K562 (cell line): ENCODE results near the gene SDCCAG8. TPM values are rescaled to one million over a fixed set of nuclear protein-coding genes. Genes with fewer than 3 reads are reported as not detected.

Source experiments
- ATAC-seq: fragments of 200-7000 bp; cut with Tn5 transposase; 3 replicates; pipeline ENCODE4 v1.9.1; 2020; ENCODE audit warnings: moderate library complexity
- BruUV-seq: library from RNA; stranded (reverse); fragments of 400-500 nt; replicated peaks from 2 replicates; lab custom pipeline; 2021; lab: Mats Ljungman, UMichigan
- CTCF ChIA-PET: fragments of 300-600 bp; formaldehyde crosslinking; extraction: SDS; loops from one replicate; lab custom pipeline; 2021; ENCODE audit warnings: low intra/inter-chr PET ratio; lab: Yijun Ruan, JAX
- POLR2A ChIA-PET: fragments of 300-600, 350-650 bp; sonication (Branson Sonifier 250); formaldehyde crosslinking; extraction: SDS; loops from one replicate; lab custom pipeline; 2021; ENCODE audit warnings: antibody characterized with exemption, inconsistent platforms; lab: Yijun Ruan, JAX
- DNase-seq, 4 experiments: peaks; one replicate each; pipeline versions ENCODE4 v3.0.0 to v3.0.0-alpha.2; 2011 to 2018; ENCODE audit warnings: low spot score in 3 of 4, mixed read lengths in 3 of 4; ENCODE audit errors: extremely low read depth in 1 of 4
- FAIRE-seq: peaks from 2 replicates; lab custom pipeline; 2011; peaks lifted over from hg19 to GRCh38; lab: Jason Lieb, UNC
- H2AFZ ChIP-seq: 2 replicates; pipeline ENCODE4 v1.6.0; 2011; ENCODE audit warnings: low read depth, low read length, control low read depth, inconsistent platforms
- H3K27ac ChIP-seq: fragments of 200-600 bp; 3 replicates; pipeline ENCODE4 v1.8.0; 2011; ENCODE audit warnings: low read depth, mild to moderate bottlenecking, control low read depth, inconsistent platforms, low read length, moderate library complexity, mixed read lengths; ENCODE audit errors: extremely low read depth
- H3K27me3 ChIP-seq, 2 experiments: fragments of 300-600 bp in 1 of 2; 2 replicates in 1 of 2; 3 replicates in 1 of 2; pipeline versions ENCODE4 v1.6.0 to v1.8.0; 2011; ENCODE audit warnings: inconsistent platforms in 2 of 2, low read length in 2 of 2, mild to moderate bottlenecking in 1 of 2, mixed read lengths in 1 of 2, moderate library complexity in 1 of 2; ENCODE audit not compliant: control insufficient read depth in 2 of 2, insufficient read depth in 2 of 2
- H3K36me3 ChIP-seq: fragments of 300-600 bp; 3 replicates; pipeline ENCODE4 v1.8.0; 2011; ENCODE audit warnings: mild to moderate bottlenecking, low read length, inconsistent platforms; ENCODE audit not compliant: control insufficient read depth, insufficient read depth
- H3K4me1 ChIP-seq, 2 experiments: fragments of 200-600 bp in 1 of 2; replicated peaks in 1 of 2; 2 replicates in 1 of 2; 3 replicates in 1 of 2; pipeline versions ENCODE4 v1.5.1 to v1.8.0; 2011; ENCODE audit warnings: inconsistent platforms in 2 of 2, low read length in 2 of 2, mild to moderate bottlenecking in 1 of 2, mixed read lengths in 1 of 2, moderate library complexity in 1 of 2; ENCODE audit not compliant: control insufficient read depth in 2 of 2, insufficient read depth in 2 of 2
- H3K4me2 ChIP-seq: 2 replicates; pipeline ENCODE4 v1.6.1; 2011; ENCODE audit warnings: low read length, control low read depth, inconsistent platforms, mixed read lengths; ENCODE audit not compliant: insufficient read depth
- H3K4me3 ChIP-seq: fragments of 200-600 bp; sonication (generic), shearing (Covaris generic); 2 replicates; pipeline ENCODE4 v1.5.1; 2016; ENCODE audit warnings: control low read depth, inconsistent platforms
- H3K79me2 ChIP-seq: fragments of 200-600 bp; 3 replicates; pipeline ENCODE4 v1.8.0; 2011; ENCODE audit warnings: low read length, inconsistent platforms; ENCODE audit not compliant: control insufficient read depth, insufficient read depth
- H3K9ac ChIP-seq, 2 experiments: 2 replicates each; pipeline versions ENCODE4 v1.6.0 to v1.6.1; 2011; ENCODE audit warnings: low read depth in 2 of 2, low read length in 2 of 2, control low read depth in 1 of 2, inconsistent platforms in 1 of 2, mild to moderate bottlenecking in 1 of 2, mixed read lengths in 1 of 2; ENCODE audit not compliant: insufficient read depth in 1 of 2
- H3K9me1 ChIP-seq: one replicate; pipeline ENCODE4 v1.6.0; 2011; ENCODE audit warnings: inconsistent platforms, mild to moderate bottlenecking, low read length, moderate library complexity; ENCODE audit not compliant: control insufficient read depth, insufficient read depth
- H3K9me3 ChIP-seq: replicated peaks from 2 replicates; pipeline ENCODE4 v1.5.1; 2011; ENCODE audit warnings: low read depth, low read length, inconsistent platforms; ENCODE audit not compliant: control insufficient read depth, insufficient read depth
- H4K20me1 ChIP-seq: replicated peaks from 2 replicates; pipeline ENCODE4 v1.6.1; 2011; ENCODE audit warnings: low read length, inconsistent platforms, mixed read lengths; ENCODE audit not compliant: control insufficient read depth, insufficient read depth
- BRF1 ChIP-seq: IDR thresholded peaks from 3 replicates; pipeline ENCODE4 v1.6.1; 2011; ENCODE audit warnings: borderline replicate concordance, mild to moderate bottlenecking; ENCODE audit not compliant: insufficient read length; ENCODE audit errors: extremely low read depth
- CHAMP1 ChIP-seq: fragments of 450-650 bp; IDR thresholded peaks from 2 replicates; pipeline ENCODE4 v1.6.1; 2016; ENCODE audit warnings: mild to moderate bottlenecking
- CHD2 ChIP-seq: IDR thresholded peaks from 2 replicates; pipeline ENCODE4 v1.6.1; 2011; ENCODE audit warnings: low read depth, low read length
- DEAF1 ChIP-seq: fragments of 450-650 bp; formaldehyde crosslinking; IDR thresholded peaks from 2 replicates; pipeline ENCODE4 v1.4.0; 2020; ENCODE audit warnings: mild to moderate bottlenecking, moderate library complexity
- MAFF ChIP-seq: IDR thresholded peaks from 2 replicates; pipeline ENCODE4 v1.6.1; 2012; ENCODE audit warnings: low read length, improper control_type of control experiment
- MNT ChIP-seq, 2 experiments: fragments of 450-650 bp; conservative IDR thresholded peaks; 2 replicates each; pipeline ENCODE4 v1.6.1; 2017; ENCODE audit warnings: mild to moderate bottlenecking in 2 of 2, moderate library complexity in 2 of 2
- NFXL1 ChIP-seq: fragments of 450-650 bp; formaldehyde crosslinking; IDR thresholded peaks from 2 replicates; pipeline ENCODE4 v1.4.0; 2021; ENCODE audit warnings: mild to moderate bottlenecking
- PHB ChIP-seq: fragments of 250-450 bp; sonication (Bioruptor Pico); IDR thresholded peaks from 2 replicates; pipeline ENCODE4 v1.5.0; 2021
- SOX6 ChIP-seq: fragments of 450-650 bp; IDR thresholded peaks from 2 replicates; pipeline ENCODE4 v1.6.1; 2014; ENCODE audit warnings: mild to moderate bottlenecking
- XRCC3 ChIP-seq: fragments of 450-650 bp; IDR thresholded peaks from 2 replicates; pipeline ENCODE4 v1.6.1; 2017; ENCODE audit warnings: mild to moderate bottlenecking, moderate library complexity
- ZNF354B ChIP-seq: fragments of 250-450 bp; sonication (Bioruptor Pico); IDR thresholded peaks from 2 replicates; pipeline ENCODE4 v1.4.0; 2020
- WGBS: fragments of 100-300 bp; shearing (Covaris generic); methylation state at CpG from one replicate; pipeline ENCODE4 v1.1.6; 2016; ENCODE audit warnings: low coverage, mixed read lengths; ENCODE audit not compliant: insufficient coverage; ENCODE audit errors: missing lambda C conversion rate; 5-methylcytosine and 5-hydroxymethylcytosine counted together
- in situ Hi-C: fragments of 300-500 bp; cut with MboI; formaldehyde crosslinking; loops from 4 replicates; pipeline ENCODE4 v1.15.0; 2018; ENCODE audit warnings: inconsistent platforms, mixed read lengths
- intact Hi-C: fragments of 100-400 bp; cut with micrococcal nuclease; formaldehyde crosslinking; loops from 2 replicates; pipeline ENCODE4 v1.14.2; 2022
- polyA plus RNA-seq, 8 experiments: library from polyadenylated mRNA; depleted of rRNA in 4 of 8; stranded (reverse) in 5 of 8; unstranded in 3 of 8; fragments of >200 nt; fragmentation: Nextera tagmentation in 2 of 8; fragmentation: Illumina TruSeq in 1 of 8; extraction: Ambion mirVana in 2 of 8; extraction: Trizol in 1 of 8; gene quantifications; 2 replicates each; pipeline versions ENCODE4 v1.2.1 to v1.2.3, GENCODE V29; 2011 to 2014; ENCODE audit warnings: inconsistent platforms in 1 of 8, missing spikeins in 1 of 8
- total RNA-seq, 7 experiments: library from RNA; depleted of rRNA in 6 of 7; stranded (reverse); fragments of >200 nt in 6 of 7; fragmentation: Illumina TruSeq in 2 of 7; extraction: Trizol in 2 of 7; gene quantifications; 2 replicates each; pipeline versions ENCODE4 v1.2.1 to v1.2.3, GENCODE V29; 2011 to 2021; ENCODE audit warnings: low replicate concordance in 1 of 7

SDCCAG8 gene
- total and polyA plus RNA-seq, 9 of the 15 experiments (the other 6 are each of a cell fraction or from before 2014, with no cell fraction given), result 17.9 to 36.7 (median 25.4) TPM

DNA sequence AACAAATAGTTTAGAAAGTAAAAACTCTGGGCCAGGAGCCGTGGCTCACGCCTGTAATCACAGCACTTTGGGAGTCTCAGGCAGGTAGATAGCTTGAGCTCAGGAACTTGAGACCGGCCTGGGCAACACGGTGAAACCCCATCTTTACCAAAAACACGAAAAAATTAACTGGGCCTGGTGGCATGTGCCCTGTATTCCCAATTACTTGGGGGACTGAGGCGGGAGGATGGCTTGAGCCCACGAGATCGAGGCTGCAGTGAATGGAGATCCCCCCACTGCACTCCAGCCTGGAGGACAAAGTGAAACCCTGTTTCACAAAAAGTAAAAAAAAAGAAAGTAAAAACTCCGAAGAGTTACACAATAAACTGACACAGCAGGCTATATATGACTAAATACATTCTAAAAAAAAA is 11.4 kb upstream of the SDCCAG8 start:
- Histone ChIP-seq H3K79me2 (peaks cover 93% of the 10 kb centered on the region), H3K27ac (no peak overlapping the region), H3K4me2 (no peak overlapping the region), H3K27me3 (no peaks in the 10 kb centered on the region), H3K9ac (no peak overlapping the region), H3K4me3 (no peak overlapping the region)
- intact Hi-C loops, result no loop called here
- POLR2A ChIA-PET, result interaction anchor here (1.3 to 1.6 kb wide), 2 partner anchors 10 to 11 kb away, joined by 6 to 9 read pairs; partner anchors contain the start of genes CEP170 and SDCCAG8
- peak; percentile 66; the same call in 1 of the 2 replicates for TF ChIP-seq CHAMP1
- TF ChIP-seq ZNF354B (CRISPR knock-in tag), result no peak
- TF ChIP-seq, all 486 proteins: peak for 1
- H3K4me1 ChIP-seq, result peaks cover 0 to 2% of the 10 kb centered on the region in 2 experiments; a peak in 2 of 5 replicates
- no peak for DNase-seq
- no peaks in the 10 kb centered on the region for H4K20me1 ChIP-seq
- H3K9me3 ChIP-seq, result 0 out of 2 replicates have a peak, but pooled peaks cover 3% of the 10 kb centered on the region
- CTCF ChIA-PET, result no interaction called here
- 90% methylated on average over 8 of the region's 9 CpGs for WGBS
- no TSS peak for BruUV-seq
- no peak overlapping the region for H2AFZ ChIP-seq
- ATAC-seq, result no peak
- no peaks in the 10 kb centered on the region for H3K9me1 ChIP-seq
- H3K36me3 ChIP-seq, result peaks cover 25% of the 10 kb centered on the region; the same call in 1 of the 3 replicates
- peak; percentile 23 for FAIRE-seq
- in situ Hi-C loops, result no loop called here

- CTCF ChIA-PET, result no interaction called here
- intact Hi-C loops, result no loop called here
- Histone ChIP-seq H3K4me1 (peaks cover 0 to 14% of the 10 kb centered on the region in 2 experiments; a peak in 3 of 5 replicates), H3K4me3 (no peak overlapping the region), H3K27me3 (no peaks in the 10 kb centered on the region), H2AFZ (no peak overlapping the region), H4K20me1 (no peaks in the 10 kb centered on the region), H3K9me1 (no peaks in the 10 kb centered on the region), H3K4me2 (no peak overlapping the region), H3K36me3 (peaks cover 19% of the 10 kb centered on the region; the same call in 1 of the 3 replicates), H3K9ac (no peak overlapping the region), H3K79me2 (peaks cover 95% of the 10 kb centered on the region), H3K27ac (no peak overlapping the region), H3K9me3 (no peaks in the 10 kb centered on the region)
- FAIRE-seq (no peak), DNase-seq (no peak), ATAC-seq (no peak)
- no TSS peak for BruUV-seq
- POLR2A ChIA-PET, result interaction anchor here (2.7 kb wide), 1 partner anchor 8 kb away, joined by 15 read pairs; the partner anchor contains the start of genes CEP170 and SDCCAG8
- in situ Hi-C loops, result no loop called here
- 88% methylated on average over 1 of the region's 1 CpG for WGBS
- no peak for TF ChIP-seq NFXL1
- TF ChIP-seq CHD2, result no peak
- TF ChIP-seq BRF1, result no peak
- no peak for TF ChIP-seq MAFF
- TF ChIP-seq XRCC3, result no peak
- no peak for TF ChIP-seq SOX6
- no peak for TF ChIP-seq MNT (conservative IDR thresholded peaks at IDR 0.05)
- no peak for TF ChIP-seq DEAF1 (CRISPR knock-in tag)
- no peak for TF ChIP-seq PHB
These were observed 8.9 kb upstream of the SDCCAG8 start for GRCh38 chr1:243246916-243247315.
